Ovary (tissue), 3 donors: ENCODE results near the gene MDGA2.

Source experiments
- CTCF ChIP-seq, 3 donors: fragments of 450-650 bp in 2 of 3; fragments of 200-600 bp in 1 of 3; IDR thresholded peaks; one replicate each; pipeline versions ENCODE4 v1.5.1 to v1.8.0; 2016 to 2022; ENCODE audit warnings: antibody characterized with exemption in 3 of 3, mild to moderate bottlenecking in 1 of 3
- EP300 ChIP-seq: sonication (generic); formaldehyde crosslinking; IDR thresholded peaks from one replicate; pipeline ENCODE4 v1.6.1; 2017; ENCODE audit warnings: antibody characterized with exemption
- donor health status: DM: no; HTN: no; CAD: no.

DNA sequence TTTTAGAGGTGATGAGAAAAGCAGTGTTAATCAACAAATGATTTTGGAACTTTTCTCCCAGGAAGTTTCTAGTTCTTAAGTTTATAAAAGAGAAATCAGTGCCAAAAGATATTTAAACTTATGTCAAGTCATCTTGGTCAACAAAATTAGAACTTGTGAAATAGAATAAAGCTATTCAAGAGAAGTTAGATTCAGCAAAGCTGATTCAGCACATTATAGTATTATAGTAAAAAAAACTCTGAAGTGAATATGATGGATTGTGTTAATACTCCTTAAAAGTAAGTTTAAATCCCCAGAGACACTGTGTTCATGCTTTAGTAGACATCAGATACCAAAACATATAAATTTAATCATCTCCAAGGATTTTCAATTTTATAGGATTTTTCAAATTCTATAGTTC lies 813.7 kb downstream of the MDGA2 start:
- TF ChIP-seq CTCF (IDR thresholded peaks at IDR 0.05) (no peak), EP300 (no peak)
